HFFc6 (cell line): ENCODE data around the gene TFR2. TPM values are rescaled to one million over a fixed set of nuclear protein-coding genes. Genes with fewer than 3 reads are reported as not detected.

Experiments used
- DNase-seq: peaks from one replicate; pipeline ENCODE4 v3.0.0-alpha.2; 2018
- H3K27ac Mint-ChIP-seq: 2 replicates; pipeline ENCODE4 v1.8.0; 2020; ENCODE audit warnings: mild to moderate bottlenecking, mixed read lengths
- H3K27me3 Mint-ChIP-seq: 2 replicates; pipeline ENCODE4 v1.8.0; 2021; ENCODE audit warnings: mild to moderate bottlenecking, moderate library complexity, mixed read lengths; ENCODE audit not compliant: insufficient read depth
- H3K36me3 Mint-ChIP-seq: 2 replicates; pipeline ENCODE4 v1.8.0; 2021; ENCODE audit warnings: low read depth, mixed read lengths
- H3K4me1 Mint-ChIP-seq: 2 replicates; pipeline ENCODE4 v1.8.0; 2020; ENCODE audit warnings: low read depth, mixed read lengths
- H3K4me3 Mint-ChIP-seq: 2 replicates; pipeline ENCODE4 v1.8.0; 2020; ENCODE audit warnings: mild to moderate bottlenecking, moderate library complexity, mixed read lengths
- H3K9me3 Mint-ChIP-seq: 2 replicates; pipeline ENCODE4 v1.8.0; 2020; ENCODE audit warnings: mild to moderate bottlenecking, mixed read lengths
- total RNA-seq, 6 experiments: library from RNA; stranded (reverse); fragmentation: NEBNext Ultra II Directional; extraction: Animal tissue kit (Norgen Biotek cat#: 25700); gene quantifications; 2 replicates in 1 of 6; 3 replicates in 5 of 6; pipeline ENCODE4 v1.2.3, GENCODE V29; 2021
- TF ChIP-seq, protein P1 (sequence below): fragments of 200-600 bp; sonication (generic); IDR thresholded peaks from 2 replicates; pipeline ENCODE4 v1.5.0; 2021; ENCODE audit warnings: antibody characterized with exemption, mild to moderate bottlenecking

TFR2 gene
- total RNA-seq, 6 experiments from 2014 or later = 0.16 to 1.1 (median 0.27) TPM; not detected in 2

DNA sequence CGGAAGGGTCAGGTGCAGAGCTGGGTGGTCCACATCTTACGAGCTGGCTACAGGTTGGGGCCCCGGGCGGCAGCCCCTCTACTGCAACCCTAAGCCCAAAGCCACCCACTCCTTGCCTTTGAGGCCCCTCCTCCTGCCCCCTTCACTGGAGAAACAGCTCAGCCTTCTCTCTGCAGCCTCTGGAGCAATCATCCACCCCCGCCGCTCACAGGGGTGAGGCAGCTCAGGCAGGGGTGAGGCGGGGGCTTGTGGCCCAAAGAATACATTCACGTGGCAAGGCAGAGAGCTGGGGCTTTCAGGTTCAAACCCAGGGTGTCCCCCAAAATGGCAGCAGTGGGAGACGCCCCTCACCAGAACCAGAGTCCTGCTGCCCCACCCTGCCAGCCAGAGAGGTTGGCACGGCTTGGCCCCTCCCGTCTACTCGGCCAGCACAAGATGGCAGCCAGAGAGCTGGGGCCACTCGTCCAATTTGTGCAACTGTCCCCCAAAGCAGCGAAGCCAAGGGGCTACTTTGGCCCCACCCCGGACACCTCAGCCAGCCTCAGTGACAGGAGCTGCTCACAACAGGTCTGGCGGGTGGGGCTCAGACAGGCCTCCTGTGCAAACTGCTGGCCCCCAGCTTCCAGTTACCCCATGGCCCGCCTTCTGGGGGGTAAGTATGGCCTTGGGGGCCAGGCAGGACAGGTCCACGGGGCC is 39.4 kb upstream of the TFR2 start:
- no peak for DNase-seq
- Mint-ChIP-seq H3K36me3 (peaks cover 17% of the 10 kb centered on the region; the same call in 1 of the 2 replicates), H3K27ac (no peak overlapping the region), H3K4me3 (no peak overlapping the region), H3K4me1 (peaks cover 33% of the 10 kb centered on the region; the same call in 1 of the 2 replicates), H3K9me3 (no peaks in the 10 kb centered on the region), H3K27me3 (peaks cover 9% of the 10 kb centered on the region)
- TF ChIP-seq, protein P1, sequence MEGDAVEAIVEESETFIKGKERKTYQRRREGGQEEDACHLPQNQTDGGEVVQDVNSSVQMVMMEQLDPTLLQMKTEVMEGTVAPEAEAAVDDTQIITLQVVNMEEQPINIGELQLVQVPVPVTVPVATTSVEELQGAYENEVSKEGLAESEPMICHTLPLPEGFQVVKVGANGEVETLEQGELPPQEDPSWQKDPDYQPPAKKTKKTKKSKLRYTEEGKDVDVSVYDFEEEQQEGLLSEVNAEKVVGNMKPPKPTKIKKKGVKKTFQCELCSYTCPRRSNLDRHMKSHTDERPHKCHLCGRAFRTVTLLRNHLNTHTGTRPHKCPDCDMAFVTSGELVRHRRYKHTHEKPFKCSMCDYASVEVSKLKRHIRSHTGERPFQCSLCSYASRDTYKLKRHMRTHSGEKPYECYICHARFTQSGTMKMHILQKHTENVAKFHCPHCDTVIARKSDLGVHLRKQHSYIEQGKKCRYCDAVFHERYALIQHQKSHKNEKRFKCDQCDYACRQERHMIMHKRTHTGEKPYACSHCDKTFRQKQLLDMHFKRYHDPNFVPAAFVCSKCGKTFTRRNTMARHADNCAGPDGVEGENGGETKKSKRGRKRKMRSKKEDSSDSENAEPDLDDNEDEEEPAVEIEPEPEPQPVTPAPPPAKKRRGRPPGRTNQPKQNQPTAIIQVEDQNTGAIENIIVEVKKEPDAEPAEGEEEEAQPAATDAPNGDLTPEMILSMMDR = no peak

DNA sequence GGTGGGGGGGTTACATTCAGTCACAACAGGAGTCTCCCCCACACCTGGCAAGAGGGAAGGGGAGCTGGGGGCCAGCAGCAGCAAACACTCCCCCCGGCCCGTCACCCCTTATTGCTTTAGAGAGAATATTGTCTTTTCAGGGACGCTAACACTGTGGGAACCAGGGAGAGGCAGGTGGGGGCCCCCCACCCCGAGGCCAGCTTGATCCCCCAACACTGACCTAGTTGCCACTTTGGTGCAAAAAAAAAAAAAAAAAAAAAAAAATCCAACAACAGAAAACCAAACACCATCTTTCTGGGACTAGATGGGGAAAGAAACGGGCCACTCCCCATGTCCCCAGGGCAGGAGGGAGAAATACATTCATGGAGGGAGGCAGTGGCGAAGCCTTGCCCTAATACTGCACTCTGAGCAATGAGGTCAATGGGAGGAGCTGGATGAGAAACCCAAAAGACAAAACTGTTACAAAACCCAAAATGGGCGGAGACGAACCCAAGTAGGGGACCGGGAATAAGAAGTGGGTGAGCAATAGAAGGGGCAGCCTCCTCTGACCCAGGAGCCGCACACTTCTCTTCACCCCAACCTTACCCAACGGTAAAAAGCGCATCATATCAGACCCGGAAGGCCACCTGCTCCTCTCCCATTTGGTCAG is 38.7 kb upstream of the TFR2 start:
- peaks cover 9% of the 10 kb centered on the region for H3K27me3 Mint-ChIP-seq

DNA sequence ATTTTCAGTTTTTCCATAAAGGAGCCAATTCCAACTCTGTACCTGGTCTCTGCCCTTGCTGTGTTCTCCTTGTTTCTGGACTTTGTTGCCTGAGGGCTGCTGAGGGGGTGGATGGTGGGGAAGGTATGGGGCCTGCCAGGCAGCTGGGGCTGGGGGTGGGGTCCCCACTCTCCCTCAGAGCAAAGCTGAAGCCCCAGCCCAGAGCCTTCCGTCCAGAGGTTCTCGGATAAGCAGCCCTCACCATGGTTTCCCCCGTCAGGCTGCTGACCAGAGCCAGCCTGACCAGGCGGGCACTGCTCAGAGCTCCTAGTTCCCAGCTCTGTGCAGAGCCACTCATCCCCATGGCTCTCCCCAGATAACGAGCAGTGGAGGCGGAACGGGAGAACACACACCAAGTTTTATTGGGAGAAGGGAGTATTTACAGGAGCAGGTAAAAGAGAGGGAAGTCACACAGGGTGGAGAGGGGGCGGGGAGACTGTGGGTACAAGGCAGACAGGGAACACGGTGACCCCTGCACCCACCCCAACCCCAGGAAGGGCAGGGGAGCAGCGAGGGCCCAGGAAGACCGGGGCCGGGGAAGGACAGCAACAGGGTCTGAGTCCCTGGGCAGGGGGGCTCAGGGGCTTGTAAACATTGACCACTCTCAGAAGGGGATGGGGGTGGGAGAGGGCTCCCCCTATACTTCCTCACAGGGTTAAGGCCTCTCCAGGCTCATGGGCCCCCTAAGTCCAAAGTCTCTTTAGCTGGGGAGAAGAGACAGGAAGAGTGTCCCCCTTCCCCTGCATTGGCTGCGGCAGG is 38.0 kb upstream of the TFR2 start:
- Mint-ChIP-seq H3K9me3 (no peaks in the 10 kb centered on the region), H3K36me3 (peaks cover 11% of the 10 kb centered on the region; the same call in 1 of the 2 replicates), H3K4me3 (no peak overlapping the region; the same call in 1 of the 2 replicates), H3K4me1 (peaks cover 33% of the 10 kb centered on the region; the same call in 1 of the 2 replicates), H3K27ac (peak overlapping the region; percentile 38; the same call in 1 of the 2 replicates), H3K27me3 (peaks cover 9% of the 10 kb centered on the region)
- DNase-seq = no peak
- TF ChIP-seq, protein P1 = no peak

More for the DNA sequence above, 38.7 kb upstream of the TFR2 start:
- DNase-seq = no peak
- Mint-ChIP-seq H3K9me3 (no peaks in the 10 kb centered on the region), H3K4me1 (peaks cover 33% of the 10 kb centered on the region; the same call in 1 of the 2 replicates), H3K36me3 (peaks cover 11% of the 10 kb centered on the region; the same call in 1 of the 2 replicates), H3K4me3 (no peak overlapping the region), H3K27ac (no peak overlapping the region)
- TF ChIP-seq, protein P1 = no peak

DNA sequence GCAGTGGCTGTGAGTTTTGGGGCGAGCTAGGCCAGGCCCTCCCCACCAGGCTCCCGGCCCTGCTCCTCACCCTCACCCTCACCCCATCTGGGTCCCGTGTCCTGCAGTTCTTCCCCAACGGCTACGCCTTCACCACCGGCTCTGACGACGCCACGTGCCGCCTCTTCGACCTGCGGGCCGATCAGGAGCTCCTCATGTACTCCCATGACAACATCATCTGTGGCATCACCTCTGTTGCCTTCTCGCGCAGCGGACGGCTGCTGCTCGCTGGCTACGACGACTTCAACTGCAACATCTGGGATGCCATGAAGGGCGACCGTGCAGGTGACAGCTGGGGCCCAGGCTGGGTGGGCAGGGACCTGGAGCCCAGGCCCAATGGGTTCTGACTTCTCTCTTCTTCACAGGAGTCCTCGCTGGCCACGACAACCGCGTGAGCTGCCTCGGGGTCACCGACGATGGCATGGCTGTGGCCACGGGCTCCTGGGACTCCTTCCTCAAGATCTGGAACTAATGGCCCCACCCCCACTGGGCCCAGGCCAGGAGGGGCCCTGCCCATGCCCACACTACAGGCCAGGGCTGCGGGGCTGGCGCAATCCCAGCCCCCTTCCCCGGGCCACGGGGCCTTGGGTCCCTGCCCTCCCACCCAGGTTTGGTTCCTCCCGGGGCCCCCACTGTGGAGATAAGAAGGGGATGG is 37.1 kb upstream of the TFR2 start:
- Mint-ChIP-seq H3K27ac (no peak overlapping the region), H3K36me3 (peaks cover 11% of the 10 kb centered on the region; the same call in 1 of the 2 replicates), H3K4me1 (peaks cover 33% of the 10 kb centered on the region; the same call in 1 of the 2 replicates), H3K27me3 (peaks cover 9% of the 10 kb centered on the region), H3K4me3 (no peak overlapping the region), H3K9me3 (no peaks in the 10 kb centered on the region)
- DNase-seq = no peak
- TF ChIP-seq, protein P1 = no peak
